ENCODE data around the gene GPC3. TPM values are rescaled to one million over a fixed set of nuclear protein-coding genes. Genes with fewer than 3 reads are reported as not detected.
A peak's percentile ranks its signal among the peaks of the same experiment; 100 is the strongest.

The GPC3 gene
- polyA plus RNA-seq, 1 experiment, result not detected

- Histone ChIP-seq H3K27me3 (ENCODE audit: control insufficient read depth, insufficient read depth, low read length) (no peaks in the 10 kb centered on the region), H3K36me3 (ENCODE audit: control insufficient read depth, insufficient read depth, low read length) (no peaks in the 10 kb centered on the region), H3K4me3 (ENCODE audit: low read depth, low read length) (no peak overlapping the region)
- DNase-seq (ENCODE audit: low read depth), result no peak
- TF ChIP-seq, protein P1, sequence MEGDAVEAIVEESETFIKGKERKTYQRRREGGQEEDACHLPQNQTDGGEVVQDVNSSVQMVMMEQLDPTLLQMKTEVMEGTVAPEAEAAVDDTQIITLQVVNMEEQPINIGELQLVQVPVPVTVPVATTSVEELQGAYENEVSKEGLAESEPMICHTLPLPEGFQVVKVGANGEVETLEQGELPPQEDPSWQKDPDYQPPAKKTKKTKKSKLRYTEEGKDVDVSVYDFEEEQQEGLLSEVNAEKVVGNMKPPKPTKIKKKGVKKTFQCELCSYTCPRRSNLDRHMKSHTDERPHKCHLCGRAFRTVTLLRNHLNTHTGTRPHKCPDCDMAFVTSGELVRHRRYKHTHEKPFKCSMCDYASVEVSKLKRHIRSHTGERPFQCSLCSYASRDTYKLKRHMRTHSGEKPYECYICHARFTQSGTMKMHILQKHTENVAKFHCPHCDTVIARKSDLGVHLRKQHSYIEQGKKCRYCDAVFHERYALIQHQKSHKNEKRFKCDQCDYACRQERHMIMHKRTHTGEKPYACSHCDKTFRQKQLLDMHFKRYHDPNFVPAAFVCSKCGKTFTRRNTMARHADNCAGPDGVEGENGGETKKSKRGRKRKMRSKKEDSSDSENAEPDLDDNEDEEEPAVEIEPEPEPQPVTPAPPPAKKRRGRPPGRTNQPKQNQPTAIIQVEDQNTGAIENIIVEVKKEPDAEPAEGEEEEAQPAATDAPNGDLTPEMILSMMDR (IDR thresholded peaks at IDR 0.05; ENCODE audit: insufficient read depth, low read depth, low read length), result no peak
- ChIA-PET POLR2A (no interaction called here), CTCF (no interaction called here)
These were observed 240.0 kb downstream of the GPC3 start for GRCh38 chrX:133745349-133745748.

DNA sequence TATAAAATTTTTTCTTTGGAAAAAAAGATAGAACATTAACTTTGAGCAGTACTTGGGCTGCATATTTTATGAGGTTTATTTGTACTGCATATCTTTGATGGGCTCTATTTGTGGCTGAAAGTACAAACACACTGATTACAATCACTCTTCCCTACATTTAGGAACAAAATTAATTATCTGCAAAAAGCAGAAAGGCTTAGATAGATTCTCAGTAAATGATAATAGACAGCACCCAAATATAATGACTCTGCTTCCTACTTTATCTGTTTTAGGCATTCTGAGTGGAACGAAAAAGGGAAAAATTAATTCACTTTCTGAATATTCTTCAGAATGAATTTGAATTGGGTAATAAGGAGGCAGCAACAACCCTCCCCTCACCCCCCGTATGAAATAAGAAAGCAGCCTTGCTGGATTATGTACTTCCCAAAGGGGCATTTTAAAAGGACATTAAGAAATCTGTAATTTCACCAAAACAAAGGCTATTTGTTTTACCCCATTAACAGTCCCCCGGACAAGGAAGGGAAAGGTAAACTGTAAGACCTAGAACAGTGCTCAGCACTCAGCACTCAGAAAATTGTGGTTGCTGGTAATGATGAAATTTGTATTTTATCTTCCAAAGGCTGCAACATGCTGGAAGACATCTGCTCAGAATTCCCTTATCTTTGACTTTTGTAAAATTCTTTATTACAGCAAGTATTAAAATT lies 242.6 kb downstream of the GPC3 start:
- Histone ChIP-seq H3K4me3 (ENCODE audit: low read depth, low read length) (no peak overlapping the region), H3K27me3 (ENCODE audit: control insufficient read depth, insufficient read depth, low read length) (no peaks in the 10 kb centered on the region), H3K36me3 (ENCODE audit: control insufficient read depth, insufficient read depth, low read length) (no peaks in the 10 kb centered on the region)
- DNase-seq (ENCODE audit: low read depth), result no peak
- POLR2A ChIA-PET, result no interaction called here
- CTCF ChIA-PET, result no interaction called here
- TF ChIP-seq, protein P1 (IDR thresholded peaks at IDR 0.05; ENCODE audit: insufficient read depth, low read depth, low read length), result no peak

DNA sequence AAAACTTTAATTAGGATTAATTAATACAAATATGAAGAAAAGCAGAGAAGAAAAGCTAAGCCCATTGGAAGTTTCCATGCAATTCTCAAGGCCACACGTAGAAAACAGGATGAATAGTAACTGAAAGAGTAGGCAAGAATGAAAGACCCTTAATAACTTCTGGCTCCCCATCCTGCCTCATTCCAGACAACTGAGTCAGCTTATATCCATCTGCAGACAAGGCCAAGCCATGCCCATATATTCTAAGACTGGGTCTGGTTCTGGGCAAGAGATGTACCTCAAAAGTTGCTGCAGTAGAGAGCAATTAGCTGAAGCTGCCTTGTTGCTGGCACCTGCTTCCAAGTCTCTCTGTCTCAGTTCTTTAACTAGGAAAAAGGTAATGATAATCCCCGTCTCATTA lies 244.1 kb downstream of the GPC3 start:
- H3K27me3 ChIP-seq (ENCODE audit: control insufficient read depth, insufficient read depth, low read length), result no peaks in the 10 kb centered on the region
- ChIA-PET CTCF (no interaction called here), POLR2A (no interaction called here)
- H3K4me3 ChIP-seq (ENCODE audit: low read depth, low read length), result no peak overlapping the region
- H3K36me3 ChIP-seq (ENCODE audit: control insufficient read depth, insufficient read depth, low read length), result no peaks in the 10 kb centered on the region
- TF ChIP-seq, protein P1 (IDR thresholded peaks at IDR 0.05; ENCODE audit: insufficient read depth, low read depth, low read length), result no peak
- no peak for DNase-seq (ENCODE audit: low read depth)

- no peak for DNase-seq (ENCODE audit: low read depth)
- Histone ChIP-seq H3K27me3 (ENCODE audit: control insufficient read depth, insufficient read depth, low read length) (no peaks in the 10 kb centered on the region), H3K36me3 (ENCODE audit: control insufficient read depth, insufficient read depth, low read length) (no peaks in the 10 kb centered on the region), H3K4me3 (ENCODE audit: low read depth, low read length) (no peak overlapping the region)
- POLR2A ChIA-PET, result no interaction called here
- CTCF ChIA-PET, result no interaction called here
- TF ChIP-seq, protein P1 (IDR thresholded peaks at IDR 0.05; ENCODE audit: insufficient read depth, low read depth, low read length), result no peak
These were observed 258.8 kb downstream of the GPC3 start for GRCh38 chrX:133726642-133727041.

- no peaks in the 10 kb centered on the region for H3K36me3 ChIP-seq (ENCODE audit: control insufficient read depth, insufficient read depth, low read length)
- ChIA-PET CTCF (no interaction called here), POLR2A (no interaction called here)
- H3K4me3 ChIP-seq (ENCODE audit: low read depth, low read length), result no peak overlapping the region
- no peaks in the 10 kb centered on the region for H3K27me3 ChIP-seq (ENCODE audit: control insufficient read depth, insufficient read depth, low read length)
- DNase-seq (ENCODE audit: low read depth), result peak; percentile 26
- TF ChIP-seq, protein P1 (IDR thresholded peaks at IDR 0.05; ENCODE audit: insufficient read depth, low read depth, low read length), result no peak
These were observed 259.2 kb downstream of the GPC3 start for GRCh38 chrX:133726211-133726630.

Measured in BJ (cell line).